ENCODE measurements around the gene ZNF787.

DNA sequence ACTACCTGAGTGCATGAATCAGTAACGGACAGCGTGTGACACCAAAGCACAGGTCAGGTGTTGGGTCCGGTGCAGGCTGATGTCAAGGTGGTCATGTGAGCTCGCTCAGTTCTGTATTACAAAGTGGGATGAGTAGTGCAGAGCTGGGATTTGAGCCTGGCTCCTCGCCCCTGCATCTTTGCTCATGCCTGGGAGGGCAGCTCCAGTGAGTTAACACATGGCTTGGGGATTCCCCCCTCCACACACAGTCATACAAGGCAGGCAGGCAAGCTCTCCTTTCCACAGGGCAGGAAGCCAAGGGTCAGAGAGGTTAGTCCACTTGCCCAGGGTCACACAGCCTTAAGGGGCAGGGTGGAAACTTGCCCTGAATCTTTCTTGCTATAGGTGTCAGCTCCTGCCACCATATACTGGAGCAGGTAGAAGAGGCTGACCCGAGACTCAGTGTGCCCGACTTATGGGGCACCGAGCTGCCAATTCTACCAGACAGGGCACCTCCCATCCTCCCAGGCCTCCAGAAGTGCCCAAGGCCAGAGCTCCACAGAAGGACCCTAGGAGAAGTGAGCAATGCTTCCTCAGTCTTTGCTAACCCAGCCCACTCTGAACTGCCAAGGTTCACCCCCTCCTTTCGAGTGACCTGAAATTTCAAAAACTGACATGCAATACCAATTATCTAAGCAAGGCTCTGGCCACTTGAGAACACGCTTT, 35.4 kb downstream of the ZNF787 start:
- TF ChIP-seq, protein P1, sequence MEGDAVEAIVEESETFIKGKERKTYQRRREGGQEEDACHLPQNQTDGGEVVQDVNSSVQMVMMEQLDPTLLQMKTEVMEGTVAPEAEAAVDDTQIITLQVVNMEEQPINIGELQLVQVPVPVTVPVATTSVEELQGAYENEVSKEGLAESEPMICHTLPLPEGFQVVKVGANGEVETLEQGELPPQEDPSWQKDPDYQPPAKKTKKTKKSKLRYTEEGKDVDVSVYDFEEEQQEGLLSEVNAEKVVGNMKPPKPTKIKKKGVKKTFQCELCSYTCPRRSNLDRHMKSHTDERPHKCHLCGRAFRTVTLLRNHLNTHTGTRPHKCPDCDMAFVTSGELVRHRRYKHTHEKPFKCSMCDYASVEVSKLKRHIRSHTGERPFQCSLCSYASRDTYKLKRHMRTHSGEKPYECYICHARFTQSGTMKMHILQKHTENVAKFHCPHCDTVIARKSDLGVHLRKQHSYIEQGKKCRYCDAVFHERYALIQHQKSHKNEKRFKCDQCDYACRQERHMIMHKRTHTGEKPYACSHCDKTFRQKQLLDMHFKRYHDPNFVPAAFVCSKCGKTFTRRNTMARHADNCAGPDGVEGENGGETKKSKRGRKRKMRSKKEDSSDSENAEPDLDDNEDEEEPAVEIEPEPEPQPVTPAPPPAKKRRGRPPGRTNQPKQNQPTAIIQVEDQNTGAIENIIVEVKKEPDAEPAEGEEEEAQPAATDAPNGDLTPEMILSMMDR (conservative IDR thresholded peaks at IDR 0.05; ENCODE audit: low read depth, low read length) = no peak
- no peak for TF ChIP-seq EZH2 (IDR thresholded peaks at IDR 0.05; ENCODE audit: low read length, unreplicated experiment)
- TF ChIP-seq EZH2phosphoT487 (IDR thresholded peaks at IDR 0.05; ENCODE audit: borderline replicate concordance, low read length) = no peak

Data from PC-3 (cell line).